MM.1S (cell line): ENCODE measurements around the gene GRIK1.

Experiments
- DNase-seq: peaks from one replicate; pipeline ENCODE4 v3.0.0-alpha.2; 2015
- H2AFZ ChIP-seq: fragments of 300-600 bp; sonication (generic); 2 replicates; pipeline ENCODE4 v1.6.0; 2016; ENCODE audit warnings: antibody characterized with exemption, low read length
- H3F3A ChIP-seq: fragments of 300-600 bp; sonication (generic); 2 replicates; pipeline ENCODE4 v1.6.1; 2016; ENCODE audit warnings: mild to moderate bottlenecking, antibody characterized with exemption, low read length, moderate library complexity, mixed read lengths; ENCODE audit not compliant: insufficient read depth
- H3K27ac ChIP-seq: fragments of 300-600 bp; sonication (generic); 2 replicates; pipeline ENCODE4 v1.5.1; 2016; ENCODE audit warnings: mild to moderate bottlenecking, low read length
- H3K27me3 ChIP-seq: fragments of 300-600 bp; sonication (generic); replicated peaks from 2 replicates; pipeline ENCODE4 v1.6.0; 2016; ENCODE audit warnings: low read length; ENCODE audit not compliant: insufficient read depth
- H3K36me3 ChIP-seq: fragments of 300-600 bp; sonication (generic); replicated peaks from 2 replicates; pipeline ENCODE4 v1.6.1; 2016; ENCODE audit warnings: mild to moderate bottlenecking, low read length, mixed read lengths; ENCODE audit not compliant: insufficient read depth
- H3K4me1 ChIP-seq: fragments of 300-600 bp; sonication (generic); 2 replicates; pipeline ENCODE4 v1.6.1; 2016; ENCODE audit warnings: low read length, mixed read lengths
- H3K4me2 ChIP-seq: fragments of 300-600 bp; sonication (generic); 2 replicates; pipeline ENCODE4 v1.6.0; 2016; ENCODE audit warnings: low read depth, low read length
- H3K4me3 ChIP-seq: fragments of 300-600 bp; sonication (generic); 2 replicates; pipeline ENCODE4 v1.5.1; 2016; ENCODE audit warnings: low read length, mixed read lengths
- H3K79me2 ChIP-seq: fragments of 300-600 bp; sonication (generic); 2 replicates; pipeline ENCODE4 v1.6.1; 2016; ENCODE audit warnings: mixed run types, low read length, mixed read lengths
- H3K9ac ChIP-seq: fragments of 300-600 bp; sonication (generic); 2 replicates; pipeline ENCODE4 v1.6.1; 2016; ENCODE audit warnings: low read length, mixed read lengths
- H3K9me2 ChIP-seq: fragments of 300-600 bp; sonication (generic); replicated peaks from 2 replicates; pipeline ENCODE4 v1.6.1; 2016; ENCODE audit warnings: mild to moderate bottlenecking, low read length, mixed read lengths; ENCODE audit not compliant: insufficient read depth
- H3K9me3 ChIP-seq: fragments of 300-600 bp; sonication (generic); replicated peaks from 2 replicates; pipeline ENCODE4 v1.6.1; 2016; ENCODE audit warnings: mild to moderate bottlenecking, low read length, mixed read lengths; ENCODE audit not compliant: insufficient read depth
- H4K20me1 ChIP-seq: fragments of 300-600 bp; sonication (generic); 2 replicates; pipeline ENCODE4 v1.6.1; 2016; ENCODE audit warnings: mild to moderate bottlenecking, low read length, moderate library complexity, mixed read lengths; ENCODE audit not compliant: insufficient read depth
- EZH2 ChIP-seq: fragments of 300-600 bp; sonication (generic); optimal IDR thresholded peaks from 2 replicates; pipeline ENCODE3; 2017; ENCODE audit warnings: low read depth, mild to moderate bottlenecking, antibody characterized with exemption, low read length, mixed read lengths
- EZH2phosphoT487 ChIP-seq: fragments of 300-600 bp; sonication (generic); IDR thresholded peaks from 2 replicates; pipeline ENCODE4 v1.6.1; 2018; ENCODE audit warnings: antibody characterized with exemption, low read length
- TF ChIP-seq, protein P1 (sequence below): fragments of 300-600 bp; sonication (generic); IDR thresholded peaks from 2 replicates; pipeline ENCODE4 v1.5.1; 2016; ENCODE audit warnings: antibody characterized with exemption, low read length, mixed read lengths

GRIK1 gene

DNA sequence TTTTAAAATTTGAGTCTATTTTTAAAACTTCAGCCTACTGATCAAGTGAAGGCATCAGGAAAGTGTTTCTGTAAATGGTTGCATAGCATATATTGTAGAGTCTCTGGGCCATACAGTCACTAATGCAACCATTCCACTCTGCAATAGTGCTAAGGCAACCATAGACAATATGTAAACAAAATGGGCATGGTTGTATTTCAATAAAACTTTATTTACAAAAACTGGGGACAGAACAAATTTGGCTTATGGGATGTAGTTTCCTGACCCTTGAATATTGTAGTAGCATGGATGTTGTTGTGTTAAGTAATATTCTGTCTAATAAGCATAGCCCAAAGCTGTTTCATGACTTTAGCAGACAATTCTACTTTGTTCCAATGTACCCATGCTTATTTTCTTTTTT, 117.7 kb downstream of the GRIK1 start:
- H2AFZ ChIP-seq, result no peak overlapping the region
- no peak overlapping the region for H3K9ac ChIP-seq
- H4K20me1 ChIP-seq, result no peaks in the 10 kb centered on the region
- no peaks in the 10 kb centered on the region for H3K9me3 ChIP-seq
- no peak overlapping the region for H3K4me3 ChIP-seq
- H3K79me2 ChIP-seq, result no peaks in the 10 kb centered on the region
- no peaks in the 10 kb centered on the region for H3K36me3 ChIP-seq
- H3K27ac ChIP-seq, result no peak overlapping the region
- no peak overlapping the region for H3K4me2 ChIP-seq
- TF ChIP-seq, protein P1, sequence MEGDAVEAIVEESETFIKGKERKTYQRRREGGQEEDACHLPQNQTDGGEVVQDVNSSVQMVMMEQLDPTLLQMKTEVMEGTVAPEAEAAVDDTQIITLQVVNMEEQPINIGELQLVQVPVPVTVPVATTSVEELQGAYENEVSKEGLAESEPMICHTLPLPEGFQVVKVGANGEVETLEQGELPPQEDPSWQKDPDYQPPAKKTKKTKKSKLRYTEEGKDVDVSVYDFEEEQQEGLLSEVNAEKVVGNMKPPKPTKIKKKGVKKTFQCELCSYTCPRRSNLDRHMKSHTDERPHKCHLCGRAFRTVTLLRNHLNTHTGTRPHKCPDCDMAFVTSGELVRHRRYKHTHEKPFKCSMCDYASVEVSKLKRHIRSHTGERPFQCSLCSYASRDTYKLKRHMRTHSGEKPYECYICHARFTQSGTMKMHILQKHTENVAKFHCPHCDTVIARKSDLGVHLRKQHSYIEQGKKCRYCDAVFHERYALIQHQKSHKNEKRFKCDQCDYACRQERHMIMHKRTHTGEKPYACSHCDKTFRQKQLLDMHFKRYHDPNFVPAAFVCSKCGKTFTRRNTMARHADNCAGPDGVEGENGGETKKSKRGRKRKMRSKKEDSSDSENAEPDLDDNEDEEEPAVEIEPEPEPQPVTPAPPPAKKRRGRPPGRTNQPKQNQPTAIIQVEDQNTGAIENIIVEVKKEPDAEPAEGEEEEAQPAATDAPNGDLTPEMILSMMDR, result no peak
- TF ChIP-seq EZH2phosphoT487, result no peak
- no peak for TF ChIP-seq EZH2
- no peaks in the 10 kb centered on the region for H3K27me3 ChIP-seq
- no peaks in the 10 kb centered on the region for H3F3A ChIP-seq
- no peaks in the 10 kb centered on the region for H3K4me1 ChIP-seq
- H3K9me2 ChIP-seq, result no peaks in the 10 kb centered on the region
- no peak for DNase-seq

DNA sequence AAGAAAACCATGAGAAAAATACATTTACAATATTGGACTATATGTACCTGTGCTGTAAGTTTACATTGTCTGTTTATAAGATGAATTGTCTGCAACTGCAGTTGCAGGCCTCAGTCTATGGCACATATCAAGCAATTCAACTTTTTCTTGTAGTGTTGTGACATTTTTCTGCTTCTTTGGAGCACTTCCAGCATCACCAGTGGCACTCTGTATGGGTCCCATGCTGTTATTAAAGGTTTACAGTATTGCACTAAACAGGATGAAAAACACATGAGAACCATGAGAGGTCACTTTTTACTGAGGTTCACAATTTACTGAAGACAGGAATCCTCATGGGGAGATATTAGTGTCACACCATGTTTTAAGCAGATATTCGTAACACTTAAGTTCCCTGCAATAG, 118.6 kb downstream of the GRIK1 start:
- no peak for DNase-seq
- no peaks in the 10 kb centered on the region for H3K36me3 ChIP-seq
- no peaks in the 10 kb centered on the region for H4K20me1 ChIP-seq
- H2AFZ ChIP-seq, result no peak overlapping the region
- no peaks in the 10 kb centered on the region for H3F3A ChIP-seq
- H3K9ac ChIP-seq, result no peak overlapping the region
- H3K4me3 ChIP-seq, result no peak overlapping the region
- no peaks in the 10 kb centered on the region for H3K79me2 ChIP-seq
- no peaks in the 10 kb centered on the region for H3K9me3 ChIP-seq
- H3K4me1 ChIP-seq, result no peaks in the 10 kb centered on the region
- no peak overlapping the region for H3K4me2 ChIP-seq
- no peak overlapping the region for H3K27ac ChIP-seq
- H3K9me2 ChIP-seq, result no peaks in the 10 kb centered on the region
- TF ChIP-seq, protein P1, result no peak
- TF ChIP-seq EZH2 (no peak), EZH2phosphoT487 (no peak)
- no peaks in the 10 kb centered on the region for H3K27me3 ChIP-seq

- no peaks in the 10 kb centered on the region for H3K9me3 ChIP-seq
- H3K27ac ChIP-seq, result no peak overlapping the region
- H4K20me1 ChIP-seq, result no peaks in the 10 kb centered on the region
- no peaks in the 10 kb centered on the region for H3K36me3 ChIP-seq
- H3K27me3 ChIP-seq, result no peaks in the 10 kb centered on the region
- no peaks in the 10 kb centered on the region for H3K9me2 ChIP-seq
- no peak overlapping the region for H3K9ac ChIP-seq
- DNase-seq, result no peak
- no peak overlapping the region for H3K4me2 ChIP-seq
- TF ChIP-seq, protein P1, result no peak
- TF ChIP-seq EZH2phosphoT487 (no peak), EZH2 (no peak)
- no peaks in the 10 kb centered on the region for H3K4me1 ChIP-seq
- no peak overlapping the region for H3K4me3 ChIP-seq
- no peaks in the 10 kb centered on the region for H3F3A ChIP-seq
- H3K79me2 ChIP-seq, result no peaks in the 10 kb centered on the region
- no peak overlapping the region for H2AFZ ChIP-seq
Measured at GRCh38 chr21:29819675-29820326, 120.0 kb downstream of the GRIK1 start.
